WTC11 (cell line): ENCODE data around the gene FIS1. TPM values are rescaled to one million over a fixed set of nuclear protein-coding genes. Genes with fewer than 3 reads are reported as not detected.
"Not testable (repeated sequence)": the region's sequence is repeated elsewhere in the genome, so short reads cannot be mapped to it uniquely, and the experiment has no call there.

Source experiments
- ATAC-seq: fragments of 200-7000 bp; cut with Tn5 transposase; 2 replicates; pipeline ENCODE4 v1.10.0; 2021; ENCODE audit warnings: mild to moderate bottlenecking, moderate library complexity
- CTCF ChIA-PET: fragments of 300-600 bp; sonication (Branson Sonifier 250); formaldehyde crosslinking; loops from one replicate; lab custom pipeline; 2021; ENCODE audit warnings: antibody characterized with exemption; lab: Charles Lee
- POLR2A ChIA-PET: fragments of 350-600 bp; sonication (Branson Sonifier 250); formaldehyde crosslinking; loops from one replicate; lab custom pipeline; 2021; ENCODE audit warnings: antibody characterized with exemption; lab: Charles Lee
- DNase-seq: peaks from one replicate; pipeline ENCODE4 v3.0.0; 2021; ENCODE audit warnings: low spot score
- H3K27ac Mint-ChIP-seq: 2 replicates; pipeline ENCODE4 v1.8.0; 2021; ENCODE audit warnings: mixed read lengths
- H3K27me3 Mint-ChIP-seq: 2 replicates; pipeline ENCODE4 v1.8.0; 2021; ENCODE audit warnings: low read depth, mild to moderate bottlenecking, moderate library complexity, mixed read lengths
- H3K36me3 Mint-ChIP-seq: 2 replicates; pipeline ENCODE4 v1.8.0; 2021; ENCODE audit warnings: mixed read lengths
- H3K4me1 Mint-ChIP-seq: 2 replicates; pipeline ENCODE4 v1.8.0; 2022; ENCODE audit warnings: mixed read lengths
- H3K4me3 Mint-ChIP-seq: 2 replicates; pipeline ENCODE4 v1.8.0; 2021; ENCODE audit warnings: mild to moderate bottlenecking, moderate library complexity, mixed read lengths
- H3K9me3 Mint-ChIP-seq: 2 replicates; pipeline ENCODE4 v1.8.0; 2021; ENCODE audit warnings: mixed read lengths
- EMX1 ChIP-seq: fragments of 250-450 bp; sonication (Bioruptor Pico); IDR thresholded peaks from 2 replicates; pipeline ENCODE4 v1.8.0; 2021; ENCODE audit warnings: mild to moderate bottlenecking
- ETV6 ChIP-seq: sonication (generic); formaldehyde crosslinking; IDR thresholded peaks from 2 replicates; pipeline ENCODE4 v1.8.1; 2022; ENCODE audit warnings: mild to moderate bottlenecking, missing genetic modification reagents
- FOXP1 ChIP-seq: sonication (generic); formaldehyde crosslinking; IDR thresholded peaks from 2 replicates; pipeline ENCODE4 v1.8.0; 2022; ENCODE audit warnings: missing genetic modification reagents, mild to moderate bottlenecking, moderate library complexity, borderline replicate concordance
- GABPB1 ChIP-seq: sonication (generic); formaldehyde crosslinking; IDR thresholded peaks from 2 replicates; pipeline ENCODE4 v1.8.1; 2023; ENCODE audit warnings: mild to moderate bottlenecking, missing genetic modification reagents
- JAZF1 ChIP-seq: fragments of 250-450 bp; sonication (Bioruptor Pico); IDR thresholded peaks from 2 replicates; pipeline ENCODE4 v1.9.0; 2021; ENCODE audit warnings: moderate library complexity, mild to moderate bottlenecking, inconsistent platforms
- JUN ChIP-seq: sonication (generic); formaldehyde crosslinking; IDR thresholded peaks from 2 replicates; pipeline ENCODE4 v1.8.0; 2023; ENCODE audit warnings: mild to moderate bottlenecking, missing genetic modification reagents
- NR3C1 ChIP-seq: sonication (generic); formaldehyde crosslinking; conservative IDR thresholded peaks from 2 replicates; pipeline ENCODE4 v1.8.1; 2023; ENCODE audit warnings: low read depth, mild to moderate bottlenecking, missing genetic modification reagents
- SP1 ChIP-seq: sonication (generic); formaldehyde crosslinking; conservative IDR thresholded peaks from 2 replicates; pipeline ENCODE4 v1.8.1; 2022; ENCODE audit warnings: missing genetic modification reagents
- TCF7 ChIP-seq: sonication (generic); formaldehyde crosslinking; IDR thresholded peaks from 2 replicates; pipeline ENCODE4 v1.8.0; 2022; ENCODE audit warnings: mild to moderate bottlenecking, low read depth, missing genetic modification reagents, moderate library complexity
- TEAD1 ChIP-seq: sonication (generic); formaldehyde crosslinking; IDR thresholded peaks from 2 replicates; pipeline ENCODE4 v1.8.0; 2022; ENCODE audit warnings: mild to moderate bottlenecking, missing genetic modification reagents
- ZBTB21 ChIP-seq: sonication (generic); formaldehyde crosslinking; IDR thresholded peaks from 2 replicates; pipeline ENCODE4 v1.8.1; 2023; ENCODE audit warnings: mild to moderate bottlenecking, missing genetic modification reagents, borderline replicate concordance
- ZNF138 ChIP-seq: sonication (generic); formaldehyde crosslinking; conservative IDR thresholded peaks from 2 replicates; pipeline ENCODE4 v1.8.1; 2022; ENCODE audit warnings: mild to moderate bottlenecking, moderate library complexity, missing genetic modification reagents
- ZNF423 ChIP-seq: fragments of 250-450 bp; sonication (Bioruptor Pico); IDR thresholded peaks from 2 replicates; pipeline ENCODE4 v2.1.2; 2022; ENCODE audit warnings: mild to moderate bottlenecking, moderate library complexity
- total RNA-seq: library from RNA; stranded (reverse); gene quantifications from 3 replicates; pipeline ENCODE4 v1.2.3, GENCODE V29; 2021
- TF ChIP-seq, protein P1 (sequence below): fragments of 250-450 bp; sonication (Bioruptor Pico); conservative IDR thresholded peaks from 2 replicates; pipeline ENCODE4 v1.9.0; 2021; ENCODE audit warnings: mild to moderate bottlenecking
- TF ChIP-seq, protein P2 (sequence below): sonication (generic); formaldehyde crosslinking; IDR thresholded peaks from 2 replicates; pipeline ENCODE4 v1.8.1; 2023; ENCODE audit warnings: mild to moderate bottlenecking, moderate library complexity, missing genetic modification reagents
- TF ChIP-seq, protein P3 (sequence below): sonication (generic); formaldehyde crosslinking; IDR thresholded peaks from 2 replicates; pipeline ENCODE4 v1.8.1; 2023; ENCODE audit warnings: mild to moderate bottlenecking, missing genetic modification reagents

The FIS1 gene
- total RNA-seq, 1 experiment from 2014 or later = 123 TPM

DNA sequence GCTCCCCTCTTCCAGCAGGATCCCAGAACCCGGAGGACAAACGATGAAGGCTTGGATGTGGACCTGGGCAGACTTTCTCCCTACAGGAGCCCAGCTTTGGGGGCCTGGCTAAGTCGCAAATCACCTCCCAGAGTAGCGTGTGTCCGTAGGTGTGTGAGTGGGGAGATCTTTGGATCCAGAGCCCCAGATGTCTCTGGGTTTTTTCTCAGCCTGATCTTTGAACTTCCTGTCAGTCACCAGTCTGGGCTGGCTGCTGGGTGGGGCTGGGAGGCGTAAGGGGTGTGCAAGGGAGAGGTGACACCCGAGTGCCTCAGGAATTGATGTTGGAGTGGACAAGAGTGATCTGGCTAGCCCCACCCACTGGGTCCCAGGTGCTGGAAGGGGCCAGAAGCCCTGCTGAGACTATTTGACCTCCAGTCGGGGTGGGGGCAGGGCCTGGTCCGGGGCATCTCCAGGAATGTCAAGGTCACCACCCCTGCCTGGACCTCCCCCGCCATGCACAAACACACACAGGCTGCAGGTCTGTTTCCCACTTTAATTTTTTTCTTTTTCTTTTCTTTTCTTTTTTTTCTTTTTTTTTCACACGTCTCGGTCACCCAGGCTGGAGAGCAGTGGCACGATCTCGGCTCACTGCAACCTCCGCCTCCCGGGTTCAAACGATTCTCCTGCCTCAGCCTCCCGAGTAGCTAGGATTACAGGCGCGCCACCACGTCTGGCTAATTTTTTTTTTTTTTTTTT, 43.9 kb downstream of the FIS1 start, which contains the start of gene MOGAT3:
TSS of gene MOGAT3 (minus strand) at position 175 of the 738 bp plus-strand sequence. CDS start 182 bp downstream, outside the sequence.
- peak within 1 kb of the TSS; percentile 72 for H3K4me3 Mint-ChIP-seq

DNA sequence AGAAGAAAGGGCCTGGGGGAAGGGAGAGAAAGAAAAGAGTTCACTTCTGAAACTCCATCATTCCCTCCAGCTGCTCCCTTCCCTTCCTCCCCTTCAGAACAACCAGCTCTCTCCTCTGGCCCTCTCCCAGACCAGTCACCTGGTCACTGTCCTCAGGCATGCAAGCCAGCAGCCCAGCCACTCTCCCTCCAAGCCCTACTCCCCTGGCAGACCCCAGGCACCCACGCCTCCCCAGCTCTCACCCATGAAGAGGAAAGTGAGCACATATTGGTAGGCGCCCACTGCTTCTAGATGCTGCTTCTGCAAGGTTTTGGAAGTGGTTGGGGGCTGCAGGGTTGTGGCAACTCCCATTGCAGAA, 44.4 kb downstream of the FIS1 start:
- TF ChIP-seq EMX1 (CRISPR knock-in tag) (no peak), FOXP1 (0 out of 2 replicates have a peak, but pooled peaks have one; percentile 17), TEAD1 (CRISPR knock-in tag) (no peak), ETV6 (CRISPR knock-in tag) (0 out of 2 replicates have a peak, but pooled peaks have one; percentile 21)
- Mint-ChIP-seq H3K27me3 (peaks cover 16% of the 10 kb centered on the region), H3K27ac (no peak overlapping the region), H3K4me3 (peak overlapping the region; percentile 72), H3K36me3 (no peaks in the 10 kb centered on the region), H3K9me3 (no peaks in the 10 kb centered on the region), H3K4me1 (peaks cover 28% of the 10 kb centered on the region)
- CTCF ChIA-PET = interaction anchor here (1.0 to 5.3 kb wide), 9 partner anchors 8 to 106 kb away, joined by 4 to 57 read pairs (median 7); partner anchors contain the start of genes PLOD3, SERPINE1 and ZNHIT1
- POLR2A ChIA-PET = interaction anchor here (0.6 to 1.6 kb wide), 6 partner anchors 16 to 56 kb away, joined by 3 to 5 read pairs (median 4); partner anchors contain the start of genes PLOD3 and VGF
- DNase-seq (no peak), ATAC-seq (peak; percentile 5; the same call in 1 of the 2 replicates)

More for the DNA sequence above, 43.9 kb downstream of the FIS1 start, which contains the start of gene MOGAT3:
- Mint-ChIP-seq H3K27me3 (peaks cover 16% of the 10 kb centered on the region), H3K4me1 (peaks cover 28% of the 10 kb centered on the region), H3K27ac (peak within 1 kb of the TSS; percentile 76), H3K9me3 (no peaks in the 10 kb centered on the region), H3K36me3 (no peaks in the 10 kb centered on the region)
- ChIA-PET CTCF (interaction anchor here (0.6 to 5.3 kb wide), 13 partner anchors 9 to 302 kb away, joined by 3 to 57 read pairs (median 5); partner anchors contain the start of genes FIS1, PLOD3, SERPINE1 and ZNHIT1), POLR2A (interaction anchor here (0.9 to 1.6 kb wide), 3 partner anchors 16 to 29 kb away, joined by 4 to 5 read pairs (median 4); partner anchors contain the start of gene PLOD3)
- TF ChIP-seq ZNF423 (CRISPR knock-in tag) = peak; percentile 80
- 0 out of 2 replicates have a peak, but pooled peaks have one; percentile 5 for TF ChIP-seq ETV6 (CRISPR knock-in tag)
- TF ChIP-seq, protein P1, sequence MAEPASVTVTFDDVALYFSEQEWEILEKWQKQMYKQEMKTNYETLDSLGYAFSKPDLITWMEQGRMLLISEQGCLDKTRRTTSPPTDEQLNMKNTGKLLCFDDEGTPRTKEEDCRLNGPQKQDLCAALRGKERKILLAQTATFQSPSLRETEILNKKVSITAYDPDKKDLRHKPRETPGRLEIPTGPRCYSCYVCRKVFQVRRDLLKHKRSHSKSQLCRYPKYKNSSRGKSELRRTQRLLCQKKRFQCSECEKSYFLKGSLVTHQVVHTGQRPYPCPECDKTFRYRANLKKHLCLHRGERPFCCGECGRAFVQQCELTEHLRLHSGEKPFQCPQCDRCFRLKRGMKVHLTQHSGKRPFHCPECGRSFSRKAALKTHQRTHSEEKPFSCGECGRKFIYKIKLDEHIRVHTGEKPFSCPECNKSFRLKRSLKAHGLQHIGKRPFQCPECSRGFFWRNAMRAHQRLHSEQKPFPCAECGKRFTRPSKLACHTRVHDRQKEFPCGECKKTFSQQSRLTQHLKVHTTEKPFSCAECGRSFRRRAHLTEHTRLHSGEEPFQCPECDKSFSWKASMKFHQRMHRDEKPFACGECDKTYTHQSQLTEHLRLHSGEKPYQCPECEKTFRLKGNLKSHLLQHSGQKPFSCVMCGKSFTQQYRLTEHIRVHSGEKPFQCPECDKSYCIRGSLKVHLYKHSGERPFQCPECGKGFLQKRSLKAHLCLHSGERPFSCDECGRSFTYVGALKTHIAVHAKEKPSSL (CRISPR knock-in tag) = no peak
- peak; percentile 60 for TF ChIP-seq GABPB1 (CRISPR knock-in tag)
- 0 out of 2 replicates have a peak, but pooled peaks have one; percentile 8 for TF ChIP-seq FOXP1
- no peak for TF ChIP-seq SP1 (CRISPR knock-in tag)
- no peak for TF ChIP-seq JAZF1 (CRISPR knock-in tag)
- peak; percentile 54 for DNase-seq
- peak; percentile 38 for ATAC-seq

DNA sequence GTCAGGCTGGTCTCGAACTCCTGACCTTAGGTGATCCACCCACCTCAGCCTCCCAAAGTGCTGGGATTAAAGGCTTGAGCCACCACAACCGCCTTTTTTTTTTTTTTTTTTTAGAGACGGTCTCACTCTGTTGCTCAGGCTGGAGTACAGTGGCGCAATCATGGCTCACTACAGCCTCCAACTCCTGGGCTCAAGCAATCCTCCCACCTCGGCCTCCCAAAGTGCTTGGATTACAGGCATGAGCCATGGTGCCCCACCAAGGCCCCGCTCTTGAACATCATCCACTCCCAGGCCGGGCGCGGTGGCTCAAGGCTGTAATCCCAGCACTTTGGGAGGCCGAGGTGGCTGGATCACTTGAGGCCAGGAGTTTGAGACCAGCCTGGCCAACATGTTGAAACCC, 45.4 kb downstream of the FIS1 start:
- ChIA-PET POLR2A (interaction anchor here (1.0 to 1.6 kb wide), 2 partner anchors 25 to 35 kb away, joined by 4 to 5 read pairs; partner anchors contain the start of gene VGF), CTCF (interaction anchor here (1.4 to 4.8 kb wide), 4 partner anchors 18 to 55 kb away, joined by 4 to 33 read pairs (median 15); partner anchors contain the start of genes PLOD3 and ZNHIT1)
- H3K27ac Mint-ChIP-seq, H3K4me3 Mint-ChIP-seq, H3K36me3 Mint-ChIP-seq, ATAC-seq, DNase-seq, H3K9me3 Mint-ChIP-seq: not testable (repeated sequence)
- H3K27me3 Mint-ChIP-seq = peaks cover 16% of the 10 kb centered on the region
- peaks cover 28% of the 10 kb centered on the region for H3K4me1 Mint-ChIP-seq

DNA sequence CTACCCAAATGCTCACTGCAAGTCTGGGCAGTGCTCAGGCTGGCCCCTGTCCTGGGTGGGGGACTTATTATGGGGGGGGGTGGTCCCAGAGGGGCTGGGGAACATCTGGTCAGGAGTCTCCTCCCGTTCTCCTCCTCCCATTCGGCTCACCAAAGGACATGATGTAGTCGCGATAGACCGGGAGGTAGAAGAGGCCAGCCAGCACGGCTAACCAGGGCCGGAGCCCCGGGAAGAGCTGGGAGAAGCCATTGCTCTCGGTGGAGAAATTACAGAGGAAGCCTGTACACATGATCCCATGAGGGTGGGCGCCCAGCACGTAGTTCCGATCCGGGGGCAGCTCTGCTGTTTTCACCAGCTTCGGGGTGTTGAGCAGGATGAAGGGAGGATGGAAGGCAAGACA, 46.4 kb downstream of the FIS1 start:
- no peak for ATAC-seq
- Mint-ChIP-seq H3K27ac (peak overlapping the region; percentile 45; the same call in 1 of the 2 replicates), H3K9me3 (no peaks in the 10 kb centered on the region), H3K4me1 (peaks cover 28% of the 10 kb centered on the region), H3K27me3 (peaks cover 16% of the 10 kb centered on the region), H3K36me3 (no peaks in the 10 kb centered on the region), H3K4me3 (no peak overlapping the region)
- CTCF ChIA-PET = interaction anchor here (0.6 to 0.8 kb wide), 3 partner anchors 18 to 55 kb away, joined by 3 to 4 read pairs (median 3); partner anchors contain the start of genes NAT16 and PLOD3
- no peak for DNase-seq
- POLR2A ChIA-PET = no interaction called here
- TF ChIP-seq EMX1 (CRISPR knock-in tag) = no peak
- TF ChIP-seq, protein P2, sequence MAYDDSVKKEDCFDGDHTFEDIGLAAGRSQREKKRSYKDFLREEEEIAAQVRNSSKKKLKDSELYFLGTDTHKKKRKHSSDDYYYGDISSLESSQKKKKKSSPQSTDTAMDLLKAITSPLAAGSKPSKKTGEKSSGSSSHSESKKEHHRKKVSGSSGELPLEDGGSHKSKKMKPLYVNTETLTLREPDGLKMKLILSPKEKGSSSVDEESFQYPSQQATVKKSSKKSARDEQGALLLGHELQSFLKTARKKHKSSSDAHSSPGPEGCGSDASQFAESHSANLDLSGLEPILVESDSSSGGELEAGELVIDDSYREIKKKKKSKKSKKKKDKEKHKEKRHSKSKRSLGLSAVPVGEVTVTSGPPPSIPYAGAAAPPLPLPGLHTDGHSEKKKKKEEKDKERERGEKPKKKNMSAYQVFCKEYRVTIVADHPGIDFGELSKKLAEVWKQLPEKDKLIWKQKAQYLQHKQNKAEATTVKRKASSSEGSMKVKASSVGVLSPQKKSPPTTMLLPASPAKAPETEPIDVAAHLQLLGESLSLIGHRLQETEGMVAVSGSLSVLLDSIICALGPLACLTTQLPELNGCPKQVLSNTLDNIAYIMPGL (CRISPR knock-in tag) = no peak
- no peak for TF ChIP-seq JUN (CRISPR knock-in tag)
- no peak for TF ChIP-seq ZNF138 (CRISPR knock-in tag)
- no peak for TF ChIP-seq FOXP1
- TF ChIP-seq GABPB1 (CRISPR knock-in tag) = no peak
- TF ChIP-seq, protein P1 (CRISPR knock-in tag) = no peak
- TF ChIP-seq NR3C1 = no peak
- TF ChIP-seq TCF7 (CRISPR knock-in tag) = no peak
- TF ChIP-seq ZBTB21 = no peak
- TF ChIP-seq, protein P3, sequence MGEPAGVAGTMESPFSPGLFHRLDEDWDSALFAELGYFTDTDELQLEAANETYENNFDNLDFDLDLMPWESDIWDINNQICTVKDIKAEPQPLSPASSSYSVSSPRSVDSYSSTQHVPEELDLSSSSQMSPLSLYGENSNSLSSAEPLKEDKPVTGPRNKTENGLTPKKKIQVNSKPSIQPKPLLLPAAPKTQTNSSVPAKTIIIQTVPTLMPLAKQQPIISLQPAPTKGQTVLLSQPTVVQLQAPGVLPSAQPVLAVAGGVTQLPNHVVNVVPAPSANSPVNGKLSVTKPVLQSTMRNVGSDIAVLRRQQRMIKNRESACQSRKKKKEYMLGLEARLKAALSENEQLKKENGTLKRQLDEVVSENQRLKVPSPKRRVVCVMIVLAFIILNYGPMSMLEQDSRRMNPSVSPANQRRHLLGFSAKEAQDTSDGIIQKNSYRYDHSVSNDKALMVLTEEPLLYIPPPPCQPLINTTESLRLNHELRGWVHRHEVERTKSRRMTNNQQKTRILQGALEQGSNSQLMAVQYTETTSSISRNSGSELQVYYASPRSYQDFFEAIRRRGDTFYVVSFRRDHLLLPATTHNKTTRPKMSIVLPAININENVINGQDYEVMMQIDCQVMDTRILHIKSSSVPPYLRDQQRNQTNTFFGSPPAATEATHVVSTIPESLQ (CRISPR knock-in tag) = no peak
